Activated B cell treated with CpG ODN at 0.5 μM for 24 hours (primary cell): ENCODE data around the gene ZNF165. TPM values are rescaled to one million over a fixed set of nuclear protein-coding genes. Genes with fewer than 3 reads are reported as not detected.
"Not testable (repeated sequence)": the region's sequence is repeated elsewhere in the genome, so short reads cannot be mapped to it uniquely, and the experiment has no call there.

Experiments
- ATAC-seq: fragments of 200-7000 bp; cut with Tn5 transposase; one replicate; pipeline ENCODE4 v1.10.0; 2021; ENCODE audit warnings: low read depth, mild to moderate bottlenecking, moderate library complexity
- CTCF ChIA-PET: fragments of 350-600 bp; sonication (Branson Sonifier 250); formaldehyde crosslinking; loops from one replicate; lab custom pipeline; 2021; ENCODE audit warnings: antibody characterized with exemption; lab: Charles Lee
- POLR2A ChIA-PET: fragments of 350-600 bp; sonication (Branson Sonifier 250); formaldehyde crosslinking; loops from one replicate; lab custom pipeline; 2021; ENCODE audit warnings: antibody characterized with exemption; lab: Charles Lee
- DNase-seq: peaks from one replicate; pipeline ENCODE4 v3.0.0; 2022
- H3K27ac Mint-ChIP-seq: one replicate; pipeline ENCODE4 v1.8.0; 2020; ENCODE audit warnings: mixed read lengths
- H3K27me3 Mint-ChIP-seq: one replicate; pipeline ENCODE4 v1.8.0; 2021; ENCODE audit warnings: mixed read lengths
- H3K36me3 Mint-ChIP-seq: one replicate; pipeline ENCODE4 v1.8.0; 2021; ENCODE audit warnings: low read depth, mixed read lengths
- H3K4me1 Mint-ChIP-seq: one replicate; pipeline ENCODE4 v1.8.0; 2021; ENCODE audit warnings: mixed read lengths
- H3K4me3 Mint-ChIP-seq: one replicate; pipeline ENCODE4 v1.8.0; 2020; ENCODE audit warnings: mild to moderate bottlenecking, mixed read lengths
- H3K9me3 Mint-ChIP-seq: one replicate; pipeline ENCODE4 v1.8.0; 2020; ENCODE audit warnings: mixed read lengths
- CTCF ChIP-seq: fragments of 200-600 bp; IDR thresholded peaks from one replicate; pipeline ENCODE4 v1.8.0; 2022; ENCODE audit warnings: antibody characterized with exemption, mild to moderate bottlenecking
- intact Hi-C: fragments of 100-400 bp; cut with micrococcal nuclease; formaldehyde crosslinking; loops from one replicate; pipeline ENCODE4 v1.15.1; 2024
- total RNA-seq: library from RNA; stranded (reverse); gene quantifications from 2 replicates; pipeline ENCODE4 v1.2.3, GENCODE V29; 2022

Gene ZNF165
- total RNA-seq, 1 donor from 2014 or later: 6.3 TPM

GRCh38 chr6:28089054-28089453 is 8.7 kb downstream of the ZNF165 start:
- Mint-ChIP-seq H3K36me3 (peaks cover 68% of the 10 kb centered on the region), H3K27ac (no peak overlapping the region), H3K27me3 (no peaks in the 10 kb centered on the region), H3K4me1 (peaks cover 3% of the 10 kb centered on the region), H3K9me3 (peaks cover 31% of the 10 kb centered on the region), H3K4me3 (no peak overlapping the region)
- ATAC-seq (no peak), DNase-seq (no peak)
- POLR2A ChIA-PET: interaction anchor here (0.5 to 1.5 kb wide), 2 partner anchors 9 to 15 kb away, joined by 3 to 5 read pairs; partner anchors contain the start of gene ZNF165
- no peak for TF ChIP-seq CTCF
- intact Hi-C loops: loop anchor here (10.0 kb wide), 2 partner anchors 334 to 1894 kb away; a partner anchor contains a TSS
- CTCF ChIA-PET: no interaction called here

- Mint-ChIP-seq H3K4me1 (peaks cover 3% of the 10 kb centered on the region), H3K4me3 (peak overlapping the region; percentile 33), H3K27ac (no peak overlapping the region), H3K9me3 (peaks cover 31% of the 10 kb centered on the region), H3K36me3 (peaks cover 51% of the 10 kb centered on the region), H3K27me3 (no peaks in the 10 kb centered on the region)
- no peak for ATAC-seq
- TF ChIP-seq CTCF: no peak
- intact Hi-C loops: no loop called here
- CTCF ChIA-PET: no interaction called here
- POLR2A ChIA-PET: no interaction called here
- DNase-seq: no peak
Measured at GRCh38 chr6:28090917-28091586, 10.7 kb downstream of the ZNF165 start.

DNA sequence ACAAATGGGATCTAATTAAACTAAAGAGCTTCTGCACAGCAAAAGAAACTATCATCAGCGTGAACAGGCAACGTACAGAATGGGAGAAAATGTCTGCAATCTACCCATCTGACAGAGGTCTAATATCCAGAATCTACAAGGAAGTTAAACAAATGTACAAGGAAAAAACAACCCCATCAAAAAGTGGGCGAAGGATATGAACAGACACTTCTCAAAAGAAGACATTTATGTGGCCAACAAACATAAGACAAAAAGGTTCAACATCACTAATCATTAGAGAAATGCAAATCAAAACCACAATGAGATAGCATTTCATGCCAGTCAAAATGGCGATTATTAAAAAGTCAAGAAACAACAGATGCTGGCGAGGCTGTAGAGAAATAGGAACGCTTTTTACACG is 21.9 kb downstream of the ZNF165 start:
- H3K36me3 Mint-ChIP-seq, H3K27ac Mint-ChIP-seq, DNase-seq, ATAC-seq, intact Hi-C loops, H3K27me3 Mint-ChIP-seq, H3K9me3 Mint-ChIP-seq, POLR2A ChIA-PET, H3K4me3 Mint-ChIP-seq, CTCF ChIA-PET: not testable (repeated sequence)
- peaks cover 10% of the 10 kb centered on the region for H3K4me1 Mint-ChIP-seq

DNA sequence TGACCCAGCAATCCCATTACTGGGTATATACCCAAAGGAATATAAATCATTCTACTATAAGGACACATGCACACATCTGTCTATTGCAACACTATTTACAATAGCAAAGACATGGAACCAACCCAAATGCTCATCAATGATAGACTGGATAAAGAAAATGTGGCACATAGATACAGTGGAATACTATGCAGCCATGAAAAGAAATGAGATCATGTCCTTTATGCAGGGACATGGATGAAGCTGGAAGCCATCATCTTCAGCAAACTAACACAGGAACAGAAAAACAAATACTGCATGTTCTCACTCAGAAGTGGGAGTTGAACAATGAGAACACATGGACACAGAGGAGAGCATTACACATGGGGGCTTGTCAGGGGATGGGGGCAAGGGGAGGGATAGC is 22.3 kb downstream of the ZNF165 start:
- POLR2A ChIA-PET, H3K9me3 Mint-ChIP-seq, CTCF ChIA-PET, H3K27ac Mint-ChIP-seq, ATAC-seq, H3K36me3 Mint-ChIP-seq, intact Hi-C loops, H3K27me3 Mint-ChIP-seq, DNase-seq: not testable (repeated sequence)
- peak overlapping the region; percentile 44 for H3K4me3 Mint-ChIP-seq
- H3K4me1 Mint-ChIP-seq: peaks cover 10% of the 10 kb centered on the region

- ChIA-PET POLR2A (interaction anchor here (0.5 to 2.7 kb wide), 42 partner anchors 11 to 1948 kb away, joined by 3 to 41 read pairs (median 5); partner anchors contain the start of genes TRIM27, ZKSCAN4, ZKSCAN8 and ZNF165), CTCF (interaction anchor here (0.7 to 2.3 kb wide), 15 partner anchors 12 to 279 kb away, joined by 3 to 10 read pairs (median 3); partner anchors contain the start of genes ZKSCAN4 and ZSCAN26)
- peak; percentile 80 for DNase-seq
- no peak for TF ChIP-seq CTCF
- H3K9me3 Mint-ChIP-seq: peaks cover 5% of the 10 kb centered on the region
- peak overlapping the region; percentile 95 for H3K27ac Mint-ChIP-seq
- H3K36me3 Mint-ChIP-seq: peaks cover 2% of the 10 kb centered on the region
- H3K4me3 Mint-ChIP-seq: peak overlapping the region; percentile 94
- H3K4me1 Mint-ChIP-seq: peaks cover 10% of the 10 kb centered on the region
- peaks cover 6% of the 10 kb centered on the region for H3K27me3 Mint-ChIP-seq
- peak; percentile 98 for ATAC-seq
- intact Hi-C loops: loop anchor here (1.0 to 2.0 kb wide), 5 partner anchors 20 to 252 kb away; partner anchors contain the start of gene ZSCAN16
Measured at GRCh38 chr6:28104392-28105244, 24.2 kb downstream of the ZNF165 start.
